GM23248 (cell line): Measurements from ENCODE around the gene NFE2.

ENCODE experiments used
- EZH2 ChIP-seq: fragments of 200-600 bp; sonication (generic); IDR thresholded peaks from 2 replicates; pipeline ENCODE4 v1.6.1; 2018; ENCODE audit warnings: antibody characterized with exemption, mild to moderate bottlenecking; ENCODE audit not compliant: insufficient read depth, poor library complexity, severe bottlenecking
- EZH2phosphoT487 ChIP-seq: fragments of 200-600 bp; sonication (generic); IDR thresholded peaks from 2 replicates; pipeline ENCODE4 v1.6.1; 2018; ENCODE audit warnings: antibody characterized with exemption, moderate library complexity, mild to moderate bottlenecking, low read depth; ENCODE audit not compliant: insufficient read depth

DNA sequence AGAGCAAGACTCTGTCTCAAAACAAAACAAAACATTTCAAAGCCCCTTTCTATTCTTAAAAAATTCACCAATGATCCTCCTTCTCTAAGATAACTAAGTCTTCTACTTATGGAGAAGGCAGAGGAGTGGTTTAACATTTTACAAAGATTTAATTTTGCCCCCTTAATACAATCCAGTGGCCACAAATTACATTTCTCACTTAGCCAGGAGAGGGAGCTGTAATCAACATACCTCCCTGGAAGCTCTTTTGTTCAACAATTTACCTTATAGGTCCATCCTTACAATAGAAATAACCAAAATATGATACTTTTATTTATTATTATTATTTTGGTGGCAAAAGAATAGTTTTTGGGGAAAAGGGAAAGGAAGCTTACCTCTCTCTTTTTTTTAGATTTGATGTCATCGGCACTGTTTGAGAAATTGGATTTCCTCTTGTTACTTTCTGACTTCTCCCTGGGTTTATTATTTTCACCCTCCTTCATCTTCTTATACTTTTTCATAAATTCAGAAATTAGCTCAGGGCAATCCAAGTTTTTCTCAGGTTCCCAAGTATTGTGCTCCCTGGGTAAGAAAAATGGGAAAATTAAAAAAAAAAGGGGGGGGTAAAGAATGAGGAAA is 49.0 kb downstream of the NFE2 start:
- no peak for TF ChIP-seq EZH2
- no peak for TF ChIP-seq EZH2phosphoT487
